Measurements from ENCODE around the gene MLLT3. TPM values are rescaled to one million over a fixed set of nuclear protein-coding genes. Genes with fewer than 3 reads are reported as not detected.

Gene MLLT3
- total and polyA plus RNA-seq, 2 of the 8 experiments (the other 6 are each of a cell fraction or from before 2014, with no cell fraction given), result 5.9 to 9.6 TPM

GRCh38 chr9:20551835-20552234, 70.5 kb downstream of the MLLT3 start (continued):
- TF ChIP-seq SUZ12 (IDR thresholded peaks at IDR 0.05; ENCODE audit: low read length) (no peak), BCL11A (IDR thresholded peaks at IDR 0.05; ENCODE audit: low read depth in 2 of 2, low read length in 2 of 2) (no peak)

Measured in H1 (cell line).